GM21447 (cell line): Measurements from ENCODE around the gene SLC47A2.

ENCODE experiments used
- ATAC-seq: cut with Tn5 transposase; IDR thresholded peaks from one replicate; pipeline ENCODE4 v1.9.1; 2021; ENCODE audit not compliant: unreplicated experiment

The SLC47A2 gene

GRCh38 chr17:19729900-19730299, 13.5 kb upstream of the SLC47A2 start:
- no peak for ATAC-seq

- no peak for ATAC-seq
These were observed 11.7 kb upstream of the SLC47A2 start for GRCh38 chr17:19728084-19728495.

GRCh38 chr17:19727501-19728078, 11.2 kb upstream of the SLC47A2 start:
- no peak for ATAC-seq

- no peak for ATAC-seq
These were observed 10.4 kb upstream of the SLC47A2 start for GRCh38 chr17:19726631-19727376.

- ATAC-seq, result no peak
These were observed 9.1 kb upstream of the SLC47A2 start for GRCh38 chr17:19725486-19725885.

- no peak for ATAC-seq
These were observed 8.4 kb upstream of the SLC47A2 start for GRCh38 chr17:19724501-19725420.

GRCh38 chr17:19723964-19724363, 7.6 kb upstream of the SLC47A2 start:
- no peak for ATAC-seq

- ATAC-seq, result no peak
These were observed 4.4 kb upstream of the SLC47A2 start for GRCh38 chr17:19720631-19721426.

GRCh38 chr17:19720210-19720475, 3.8 kb upstream of the SLC47A2 start:
- no peak for ATAC-seq

- no peak for ATAC-seq
These were observed 3.2 kb upstream of the SLC47A2 start for GRCh38 chr17:19719355-19720209.

- no peak for ATAC-seq
These were observed 2.4 kb upstream of the SLC47A2 start for GRCh38 chr17:19718613-19719354.

- no peak for ATAC-seq
These were observed 1.7 kb upstream of the SLC47A2 start for GRCh38 chr17:19718041-19718612.

- ATAC-seq, result no peak
These were observed 1.1 kb upstream of the SLC47A2 start for GRCh38 chr17:19717411-19717908.

- no peak for ATAC-seq
These were observed 612 bp upstream of the SLC47A2 start for GRCh38 chr17:19717031-19717360.

- ATAC-seq, result no peak
These were observed 1.6 kb downstream of the SLC47A2 start for GRCh38 chr17:19714542-19715411.

GRCh38 chr17:19713901-19714361, 2.5 kb downstream of the SLC47A2 start:
- no peak for ATAC-seq

GRCh38 chr17:19713462-19713861, 2.9 kb downstream of the SLC47A2 start:
- no peak for ATAC-seq

- no peak for ATAC-seq
These were observed 3.9 kb downstream of the SLC47A2 start for GRCh38 chr17:19712436-19713004.
